Measurements from ENCODE around the gene CECR2.

- no peak for TF ChIP-seq CTCF (IDR thresholded peaks at IDR 0.05)
- no peak for TF ChIP-seq POLR2A (IDR thresholded peaks at IDR 0.05)
These were observed 219.3 kb downstream of the CECR2 start for GRCh38 chr22:17588606-17589005.
